Progenitor cell of endocrine pancreas (in vitro differentiated cells): Measurements from ENCODE around the gene NTSR1. TPM values are rescaled to one million over a fixed set of nuclear protein-coding genes. Genes with fewer than 3 reads are reported as not detected.
A peak's percentile ranks its signal among the peaks of the same experiment; 100 is the strongest.

Experiments used
- DNase-seq: peaks from one replicate; pipeline ENCODE4 v3.0.0; 2021; ENCODE audit warnings: low spot score; ENCODE audit not compliant: unreplicated experiment
- H3K27ac Mint-ChIP-seq: 2 replicates; pipeline ENCODE4 v1.8.0; 2021; ENCODE audit warnings: mild to moderate bottlenecking, moderate library complexity, mixed read lengths
- H3K27me3 Mint-ChIP-seq: 2 replicates; pipeline ENCODE4 v1.8.0; 2021; ENCODE audit warnings: mixed read lengths
- H3K36me3 Mint-ChIP-seq: 2 replicates; pipeline ENCODE4 v1.8.0; 2022; ENCODE audit warnings: mixed read lengths; ENCODE audit not compliant: insufficient read depth
- H3K4me1 Mint-ChIP-seq: 2 replicates; pipeline ENCODE4 v1.8.0; 2021; ENCODE audit warnings: low read depth, mixed read lengths
- H3K4me3 Mint-ChIP-seq: 2 replicates; pipeline ENCODE4 v1.8.0; 2021; ENCODE audit warnings: low read depth, mild to moderate bottlenecking, moderate library complexity, mixed read lengths
- H3K9me3 Mint-ChIP-seq: 2 replicates; pipeline ENCODE4 v1.8.0; 2021; ENCODE audit warnings: low read depth, mixed read lengths
- CTCF ChIP-seq: fragments of 200-600 bp; sonication (generic); IDR thresholded peaks from one replicate; pipeline ENCODE4 v1.5.0; 2021; ENCODE audit warnings: antibody characterized with exemption, mild to moderate bottlenecking; ENCODE audit not compliant: unreplicated experiment
- total RNA-seq: library from RNA; stranded (reverse); gene quantifications from 2 replicates; pipeline ENCODE4 v1.2.1, GENCODE V29; 2021

Gene NTSR1
- total RNA-seq, 1 donor from 2014 or later, result not detected

- peaks cover 30% of the 10 kb centered on the region for H3K27me3 Mint-ChIP-seq
- DNase-seq, result no peak
- H3K9me3 Mint-ChIP-seq, result no peaks in the 10 kb centered on the region
- TF ChIP-seq CTCF, result no peak
- H3K27ac Mint-ChIP-seq, result peak overlapping the region; percentile 84
- no peaks in the 10 kb centered on the region for H3K4me1 Mint-ChIP-seq
- no peaks in the 10 kb centered on the region for H3K36me3 Mint-ChIP-seq
- H3K4me3 Mint-ChIP-seq, result no peak overlapping the region
Observed at GRCh38 chr20:62732031-62732760, 23.6 kb downstream of the NTSR1 start.

- peaks cover 30% of the 10 kb centered on the region for H3K27me3 Mint-ChIP-seq
Observed at GRCh38 chr20:62732842-62733525, 24.3 kb downstream of the NTSR1 start.

GRCh38 chr20:62733526-62733842 is 24.8 kb downstream of the NTSR1 start:
- Mint-ChIP-seq H3K9me3 (no peaks in the 10 kb centered on the region), H3K27ac (no peak overlapping the region), H3K4me1 (no peaks in the 10 kb centered on the region), H3K27me3 (peaks cover 30% of the 10 kb centered on the region), H3K4me3 (no peak overlapping the region), H3K36me3 (no peaks in the 10 kb centered on the region)
- TF ChIP-seq CTCF, result no peak
- DNase-seq, result no peak

More at GRCh38 chr20:62732842-62733525, 24.3 kb downstream of the NTSR1 start:
- Mint-ChIP-seq H3K27ac (no peak overlapping the region), H3K4me1 (no peaks in the 10 kb centered on the region), H3K4me3 (no peak overlapping the region), H3K9me3 (no peaks in the 10 kb centered on the region), H3K36me3 (no peaks in the 10 kb centered on the region)
- no peak for TF ChIP-seq CTCF
- no peak for DNase-seq

GRCh38 chr20:62733891-62734290 is 25.3 kb downstream of the NTSR1 start:
- no peak for DNase-seq
- Mint-ChIP-seq H3K4me1 (no peaks in the 10 kb centered on the region), H3K27me3 (peaks cover 30% of the 10 kb centered on the region), H3K27ac (no peak overlapping the region), H3K36me3 (no peaks in the 10 kb centered on the region), H3K4me3 (no peak overlapping the region), H3K9me3 (no peaks in the 10 kb centered on the region)
- TF ChIP-seq CTCF, result no peak

GRCh38 chr20:62734326-62734725 is 25.7 kb downstream of the NTSR1 start:
- Mint-ChIP-seq H3K27ac (no peak overlapping the region), H3K4me3 (no peak overlapping the region), H3K9me3 (no peaks in the 10 kb centered on the region), H3K27me3 (peaks cover 30% of the 10 kb centered on the region), H3K4me1 (no peaks in the 10 kb centered on the region), H3K36me3 (no peaks in the 10 kb centered on the region)
- no peak for DNase-seq
- TF ChIP-seq CTCF, result no peak
